ENCODE data around the gene TMEM203. TPM values are rescaled to one million over a fixed set of nuclear protein-coding genes. Genes with fewer than 3 reads are reported as not detected.

Gene TMEM203
- total RNA-seq, 1 donor from 2014 or later = 26.8 TPM

Other genes starting within 250 kb of the TMEM203 start
- 0.79 and 6.0 TPM in 2 replicates for gene PTGDS, start 228.1 kb downstream of the TMEM203 start, total RNA-seq
- gene LCNL1, start 222.7 kb downstream of the TMEM203 start, total RNA-seq = 0.16 and 0.34 TPM in 2 replicates
- 5.8 and 8.5 TPM in 2 replicates for gene PAXX, start 213.2 kb downstream of the TMEM203 start, total RNA-seq
- 6.8 and 8.2 TPM in 2 replicates for gene CLIC3, start 209.1 kb downstream of the TMEM203 start, total RNA-seq
- 14.2 and 23.9 TPM in 2 replicates for gene ABCA2, start 177.4 kb downstream of the TMEM203 start, total RNA-seq
- not detected in 2 replicates for gene FUT7, start 173.6 kb downstream of the TMEM203 start, total RNA-seq
- gene NPDC1, start 159.5 kb downstream of the TMEM203 start, total RNA-seq = 11.5 and 13.1 TPM in 2 replicates
- under 0.01 TPM in 1 of 2 replicates, not detected in the other for gene ENTPD2, start 151.6 kb downstream of the TMEM203 start, total RNA-seq
- 0.26 and 0.47 TPM in 2 replicates for gene SAPCD2, start 135.1 kb downstream of the TMEM203 start, total RNA-seq
- 16.2 and 18.1 TPM in 2 replicates for gene UAP1L1, start 128.1 kb downstream of the TMEM203 start, total RNA-seq
- gene MAN1B1, start 118.7 kb downstream of the TMEM203 start, total RNA-seq = 73.7 and 76.9 TPM in 2 replicates
- gene DPP7, start 90.9 kb downstream of the TMEM203 start, total RNA-seq = 67.8 and 115 TPM in 2 replicates
- gene GRIN1, start 66.5 kb downstream of the TMEM203 start, total RNA-seq = under 0.01 TPM in 1 of 2 replicates, not detected in the other
- not detected in 2 replicates for gene LRRC26, start 35.6 kb downstream of the TMEM203 start, total RNA-seq
- gene TMEM210, start 33.6 kb downstream of the TMEM203 start, total RNA-seq = not detected in 2 replicates
- 27.1 and 29.3 TPM in 2 replicates for gene ANAPC2, start 17.1 kb downstream of the TMEM203 start, total RNA-seq
- gene SSNA1, start 17.0 kb downstream of the TMEM203 start, total RNA-seq = 58.4 and 64.2 TPM in 2 replicates
- 3.9 and 5.4 TPM in 2 replicates for gene TPRN, start 4.9 kb downstream of the TMEM203 start, total RNA-seq
- 2.2 and 2.3 TPM in 2 replicates for gene NDOR1, start 52 bp upstream of the TMEM203 start, total RNA-seq
- gene RNF208, start 16.6 kb upstream of the TMEM203 start, total RNA-seq = 0.09 and 0.16 TPM in 2 replicates
- 0.17 and 0.63 TPM in 2 replicates for gene CYSRT1, start 19.5 kb upstream of the TMEM203 start, total RNA-seq
- gene RNF224, start 21.9 kb upstream of the TMEM203 start, total RNA-seq = 0.09 TPM in 1 of 2 replicates, not detected in the other
- not detected in 2 replicates for gene SLC34A3, start 25.3 kb upstream of the TMEM203 start, total RNA-seq
- gene TUBB4B, start 35.6 kb upstream of the TMEM203 start, total RNA-seq = 84.7 and 125 TPM in 2 replicates
- 0.16 TPM in 1 of 2 replicates, not detected in the other for gene STPG3, start 45.6 kb upstream of the TMEM203 start, total RNA-seq
- gene NELFB, start 49.7 kb upstream of the TMEM203 start, total RNA-seq = 39.2 and 49.2 TPM in 2 replicates
- 5.8 and 11.5 TPM in 2 replicates for gene TOR4A, start 72.1 kb upstream of the TMEM203 start, total RNA-seq
- 0.09 and 0.16 TPM in 2 replicates for gene NRARP, start 96.6 kb upstream of the TMEM203 start, total RNA-seq
- 8.0 and 9.5 TPM in 2 replicates for gene EXD3, start 217.5 kb upstream of the TMEM203 start, total RNA-seq
- 0.26 and 0.95 TPM in 2 replicates for gene NOXA1, start 217.7 kb upstream of the TMEM203 start, total RNA-seq
- gene ENTPD8, start 235.7 kb upstream of the TMEM203 start, total RNA-seq = under 0.01 TPM in 1 of 2 replicates, not detected in the other